ENCODE data around the gene PNMA6A. TPM values are rescaled to one million over a fixed set of nuclear protein-coding genes. Genes with fewer than 3 reads are reported as not detected.

The PNMA6A gene
- total and polyA plus RNA-seq, 2 of the 13 experiments (the other 11 are each of a cell fraction or from before 2014, with no cell fraction given) = 0.11 to 0.66 TPM

GRCh38 chrX:153063315-153063714 lies 8.9 kb upstream of the PNMA6A start (continued):
- no peak for TF ChIP-seq CTCF (CRISPR knock-in tag; IDR thresholded peaks at IDR 0.05)
- no peak for TF ChIP-seq ZNF20 (CRISPR knock-in tag; IDR thresholded peaks at IDR 0.05)
- TF ChIP-seq RARA (CRISPR knock-in tag; IDR thresholded peaks at IDR 0.05) = 0 out of 2 replicates have a peak, but pooled peaks have one; percentile 22
- peak; percentile 36; the same call in 1 of the 2 replicates for TF ChIP-seq HNF4G (IDR thresholded peaks at IDR 0.05; ENCODE audit: borderline replicate concordance, low read depth, low read length)
- no peak for TF ChIP-seq HNF4G (CRISPR knock-in tag; IDR thresholded peaks at IDR 0.05; ENCODE audit: borderline replicate concordance, low read depth)
- no peak for TF ChIP-seq GTF3A (CRISPR knock-in tag; conservative IDR thresholded peaks at IDR 0.05)
- TF ChIP-seq TOPORS (CRISPR knock-in tag; IDR thresholded peaks at IDR 0.05) = no peak
- TF ChIP-seq BCL6 (CRISPR knock-in tag; IDR thresholded peaks at IDR 0.05) = peak; percentile 48; the same call in 1 of the 2 replicates
- no peak for TF ChIP-seq NR0B2 (CRISPR knock-in tag; IDR thresholded peaks at IDR 0.05)
- no peak; the same call in 1 of the 2 replicates for TF ChIP-seq ZSCAN9 (CRISPR knock-in tag; IDR thresholded peaks at IDR 0.05; ENCODE audit: borderline replicate concordance)
- no peak for TF ChIP-seq FOSL1 (CRISPR knock-in tag; IDR thresholded peaks at IDR 0.05; ENCODE audit: borderline replicate concordance)
- TF ChIP-seq ZNF597 (CRISPR knock-in tag; IDR thresholded peaks at IDR 0.05) = no peak
- TF ChIP-seq TFAP4 (IDR thresholded peaks at IDR 0.05; ENCODE audit: borderline replicate concordance, low read depth) = 0 out of 2 replicates have a peak, but pooled peaks have one; percentile 11
- TF ChIP-seq KDM6A (CRISPR knock-in tag; IDR thresholded peaks at IDR 0.05; ENCODE audit: low read depth) = no peak
- TF ChIP-seq ZNF367 (CRISPR knock-in tag; IDR thresholded peaks at IDR 0.05; ENCODE audit: borderline replicate concordance) = no peak
- TF ChIP-seq HNF4A (CRISPR knock-in tag; IDR thresholded peaks at IDR 0.05) = peak; percentile 82
- no peak for TF ChIP-seq ZNF354B (CRISPR knock-in tag; IDR thresholded peaks at IDR 0.05)
- TF ChIP-seq TIGD3 (CRISPR knock-in tag; IDR thresholded peaks at IDR 0.05; ENCODE audit: borderline replicate concordance) = no peak
- TF ChIP-seq SOX6 (IDR thresholded peaks at IDR 0.05) = no peak
- peak; percentile 68; the same call in 1 of the 2 replicates for TF ChIP-seq SOX6 (CRISPR knock-in tag; IDR thresholded peaks at IDR 0.05)
- TF ChIP-seq FOXA3 (CRISPR knock-in tag; IDR thresholded peaks at IDR 0.05) = peak; percentile 47; the same call in 1 of the 2 replicates
- TF ChIP-seq ZFP36L2 (CRISPR knock-in tag; IDR thresholded peaks at IDR 0.05) = no peak
- no peak for TF ChIP-seq GTF2F1 (IDR thresholded peaks at IDR 0.05; ENCODE audit: low read length)
- no peak for TF ChIP-seq ZMYM4 (CRISPR knock-in tag; IDR thresholded peaks at IDR 0.05)
- TF ChIP-seq ZNF747 (CRISPR knock-in tag; IDR thresholded peaks at IDR 0.05; ENCODE audit: borderline replicate concordance) = no peak
- TF ChIP-seq HIC2 (CRISPR knock-in tag; IDR thresholded peaks at IDR 0.05; ENCODE audit: low read depth) = no peak
